Measurements from ENCODE around the gene POU2AF2.
"Not testable (repeated sequence)": the region's sequence is repeated elsewhere in the genome, so short reads cannot be mapped to it uniquely, and the experiment has no call there.

Gene POU2AF2

DNA sequence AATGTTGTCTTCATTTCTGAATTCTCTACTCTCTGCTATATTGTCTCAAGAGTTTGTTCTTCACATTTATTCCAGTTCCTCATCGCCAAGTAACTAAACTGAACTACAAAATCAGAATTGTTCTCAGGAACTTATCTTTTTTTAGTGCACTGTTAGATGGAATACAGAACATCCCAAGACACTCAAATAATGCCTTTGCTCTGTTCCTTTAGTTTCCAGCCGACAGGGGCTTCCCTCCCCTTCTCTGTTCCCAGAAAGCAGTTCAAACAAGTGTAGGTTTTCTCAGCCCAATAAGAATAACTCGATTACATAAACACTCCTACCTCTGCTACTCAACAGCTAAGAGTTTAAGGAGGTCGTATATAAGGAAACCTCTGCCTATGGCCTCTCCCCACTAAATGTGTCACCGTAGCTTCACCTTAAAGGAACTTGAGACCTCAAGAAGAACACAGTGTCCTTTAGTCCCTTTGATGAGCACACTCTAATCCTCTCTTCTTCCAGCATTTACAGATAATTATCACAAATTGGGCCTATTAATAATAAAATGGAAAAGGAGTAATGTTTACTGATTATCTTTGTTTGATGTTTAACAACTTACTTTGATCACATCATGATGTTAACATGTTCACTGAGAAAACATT, 59.8 kb downstream of the POU2AF2 start:
- no peak for DNase-seq

DNA sequence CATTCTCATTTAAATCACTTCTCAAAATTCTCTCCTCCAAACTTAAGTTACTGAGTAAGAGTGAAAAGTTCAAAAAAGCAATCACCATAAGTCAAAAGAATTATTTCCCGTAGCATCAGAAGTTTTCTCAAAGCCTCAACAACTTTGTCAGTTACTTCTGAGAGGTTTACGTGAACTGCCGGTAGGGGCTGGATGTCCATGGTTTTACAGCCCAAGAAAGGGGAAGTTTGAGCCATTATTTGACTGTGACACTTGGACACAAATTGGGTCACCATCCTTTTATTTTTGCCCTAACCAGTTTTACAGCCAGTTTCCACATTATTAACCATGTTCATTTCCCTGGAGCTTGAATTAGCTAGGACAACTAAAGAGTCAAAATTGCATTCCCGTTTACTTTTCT, 60.4 kb downstream of the POU2AF2 start:
- DNase-seq = no peak

DNA sequence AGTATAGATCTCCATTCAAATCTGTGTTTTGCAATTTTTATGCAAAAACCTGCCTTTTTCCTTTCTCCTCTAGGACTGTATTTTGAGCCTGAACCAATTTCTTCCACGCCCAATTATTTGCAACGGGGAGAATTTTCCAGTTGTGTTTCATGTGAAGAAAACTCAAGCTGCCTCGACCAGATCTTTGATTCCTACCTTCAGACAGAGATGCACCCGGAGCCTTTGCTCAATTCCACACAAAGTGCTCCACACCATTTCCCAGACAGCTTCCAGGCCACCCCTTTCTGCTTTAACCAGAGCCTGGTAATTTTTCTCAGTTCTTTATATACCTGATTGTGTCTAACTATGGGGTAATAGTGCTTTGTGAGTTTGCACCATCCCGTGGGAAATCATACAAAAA, 60.8 kb downstream of the POU2AF2 start:
- no peak for DNase-seq

DNA sequence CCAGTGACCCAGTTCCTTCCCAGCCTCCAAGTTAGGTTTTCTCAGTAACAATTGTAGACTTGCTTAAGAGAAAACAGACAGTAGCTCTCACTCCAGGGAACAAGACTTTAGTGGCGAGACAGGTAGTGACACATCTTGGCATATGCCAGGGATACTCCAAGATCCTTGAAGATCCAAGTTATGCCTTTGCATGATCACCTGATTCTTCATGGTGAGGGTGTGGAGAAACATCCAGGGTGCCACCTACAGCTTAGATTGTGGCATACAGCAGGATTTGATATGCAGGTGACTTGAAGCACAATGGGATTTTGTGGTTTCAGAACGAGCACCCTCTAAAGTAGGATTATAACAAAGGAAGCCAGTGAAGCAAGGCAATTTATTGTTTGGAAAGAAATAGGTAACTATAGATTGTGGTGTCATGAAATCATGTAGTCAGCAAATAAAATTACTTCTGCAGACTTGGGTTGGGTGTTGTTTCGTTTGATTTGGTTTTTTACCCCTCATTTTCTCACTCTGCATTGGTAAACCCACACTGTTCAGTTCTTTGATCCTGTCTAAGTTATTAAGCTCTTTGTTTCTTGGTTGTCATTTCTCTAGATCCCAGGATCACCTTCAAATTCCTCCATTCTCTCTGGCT, 62.1 kb downstream of the POU2AF2 start:
- DNase-seq = peak; percentile 16

DNA sequence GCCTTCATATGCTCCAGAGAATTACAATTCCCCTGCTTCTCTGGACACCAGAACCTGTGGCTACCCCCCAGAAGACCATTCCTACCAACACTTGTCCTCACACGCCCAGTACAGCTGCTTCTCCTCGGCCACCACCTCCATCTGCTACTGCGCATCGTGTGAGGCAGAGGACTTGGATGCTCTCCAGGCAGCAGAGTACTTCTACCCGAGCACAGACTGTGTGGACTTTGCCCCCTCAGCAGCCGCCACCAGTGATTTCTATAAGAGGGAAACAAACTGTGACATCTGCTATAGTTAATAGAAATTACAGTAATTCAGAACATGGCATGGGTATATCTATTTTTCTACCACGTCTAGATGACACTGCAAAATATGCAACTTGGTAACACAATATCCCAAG, 62.6 kb downstream of the POU2AF2 start:
- peak; percentile 89 for DNase-seq

DNA sequence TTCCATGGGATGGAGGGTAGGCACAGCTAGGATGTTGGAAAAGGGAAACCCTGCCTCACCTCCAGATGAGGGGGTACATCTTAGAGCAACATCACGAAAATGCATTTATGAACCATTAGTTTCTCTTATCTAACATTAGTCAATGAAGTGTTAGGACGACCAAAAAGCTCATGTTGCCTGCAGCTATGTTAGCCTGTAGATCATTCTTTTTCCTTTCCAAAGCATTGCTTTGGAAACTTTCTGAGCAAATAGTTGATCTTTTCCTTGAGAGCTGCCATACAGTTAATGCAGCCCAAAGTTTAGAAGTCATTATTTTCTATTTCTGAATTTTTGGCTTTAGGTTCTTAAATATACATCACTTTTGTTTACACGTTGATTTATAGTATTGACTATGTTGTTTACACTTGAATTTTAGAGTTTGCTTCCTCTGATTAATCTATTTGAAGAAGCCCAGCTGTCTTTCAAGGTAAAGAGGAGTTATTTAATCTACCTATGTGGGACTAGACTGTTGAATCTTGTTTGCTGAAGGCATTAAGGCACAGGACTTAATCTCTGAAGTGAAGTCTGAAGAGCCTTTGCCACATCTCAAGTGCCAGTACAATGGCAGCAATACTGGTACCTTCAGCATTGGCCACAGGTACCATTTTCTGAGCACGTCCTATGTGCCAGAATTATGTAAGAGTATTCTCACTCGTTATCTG, 63.8 kb downstream of the POU2AF2 start:
- peak; percentile 61 for DNase-seq

DNA sequence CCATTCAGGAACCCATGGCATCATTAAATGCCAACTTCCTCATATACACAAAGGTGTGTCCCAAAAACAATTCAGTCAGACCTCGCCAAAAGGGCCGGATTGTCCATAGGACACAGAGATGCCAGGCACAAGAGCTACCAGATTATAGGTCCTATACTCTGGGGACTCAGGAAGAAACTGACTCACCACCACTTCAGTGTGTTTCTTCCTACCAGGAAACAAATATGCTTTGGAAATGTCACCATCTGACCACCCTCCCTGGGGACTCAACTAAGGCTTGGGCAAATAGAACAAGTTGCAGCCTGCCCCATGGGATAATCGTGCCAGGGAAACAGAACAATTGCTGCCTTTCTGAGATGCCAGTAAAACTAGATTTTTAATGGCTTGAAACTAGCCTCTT, 64.6 kb downstream of the POU2AF2 start:
- peak; percentile 35 for DNase-seq

DNA sequence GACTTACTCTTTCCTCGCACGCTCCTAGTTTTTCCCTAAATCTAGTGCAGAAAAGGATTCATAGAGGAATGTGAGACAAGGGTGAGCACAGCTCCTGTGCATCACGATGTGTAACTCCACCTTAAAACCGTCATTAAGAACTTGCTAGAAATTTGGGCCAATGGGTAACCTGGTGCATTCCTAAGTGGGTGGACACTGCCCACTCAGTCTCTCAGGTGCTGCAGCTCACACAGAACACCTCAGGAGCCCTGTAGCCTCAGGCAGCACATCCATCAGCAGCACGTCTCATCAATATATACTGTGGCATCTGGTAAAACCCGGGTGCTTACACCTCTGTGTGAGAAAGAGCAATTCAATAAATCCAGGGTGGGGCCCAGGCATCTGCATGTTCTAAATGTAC, 65.2 kb downstream of the POU2AF2 start:
- DNase-seq = no peak

DNA sequence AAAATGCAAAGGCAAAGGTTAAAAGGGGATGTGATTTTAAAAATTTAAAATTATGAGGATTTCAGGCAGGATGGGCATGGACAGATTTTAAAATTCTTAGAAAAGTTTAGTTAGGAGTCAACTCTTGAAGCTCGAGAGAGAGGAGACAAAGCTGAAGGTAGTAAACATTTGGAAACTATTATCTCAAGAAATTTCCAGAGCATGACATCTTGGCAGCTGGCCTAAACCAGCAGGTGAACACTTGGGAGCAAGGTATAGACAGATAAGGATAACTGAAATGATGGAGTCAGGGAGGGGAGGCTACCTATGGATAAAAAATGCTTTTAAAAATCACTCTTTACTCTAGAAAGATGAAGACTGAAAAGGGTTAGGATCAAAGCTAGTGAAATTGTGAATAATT, 66.6 kb downstream of the POU2AF2 start:
- no peak for DNase-seq

DNA sequence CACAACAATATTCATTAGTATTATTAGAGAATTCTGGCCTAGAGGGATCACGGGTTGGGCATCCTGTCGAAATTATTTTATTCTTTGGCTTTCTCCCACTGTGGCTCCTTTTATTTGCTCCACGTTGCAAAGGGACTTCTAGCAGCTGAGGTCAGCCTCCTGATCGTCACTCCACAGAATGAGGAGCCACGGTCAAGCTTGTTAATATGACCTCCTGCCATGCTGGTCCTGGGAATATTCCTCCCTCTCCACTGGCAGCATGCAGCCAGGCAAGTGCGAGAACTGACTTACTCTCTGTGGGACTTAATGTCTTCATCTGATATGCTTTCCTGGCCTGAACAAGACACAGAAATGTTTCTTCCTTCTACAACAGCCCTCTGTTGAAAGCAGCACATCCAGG, 73.8 kb downstream of the POU2AF2 start:
- DNase-seq = no peak

DNA sequence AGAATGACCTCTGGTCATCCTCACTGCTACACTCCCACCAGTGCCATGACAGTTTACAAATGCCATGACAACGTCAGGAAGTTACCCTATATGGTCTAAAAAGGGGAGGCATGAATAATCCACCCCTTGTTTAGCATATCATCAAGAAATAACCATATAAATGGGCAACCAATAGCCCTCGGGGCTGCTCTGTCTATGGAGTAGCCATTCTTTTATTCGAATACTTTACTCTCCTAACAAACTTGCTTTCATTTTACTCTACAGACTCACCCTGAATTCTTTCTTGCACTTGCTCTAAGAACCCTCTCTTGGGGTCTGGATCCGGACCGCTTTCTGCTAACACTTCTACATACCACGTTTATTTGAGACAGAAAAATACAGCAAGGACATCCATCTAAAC, 74.7 kb downstream of the POU2AF2 start:
- not testable (repeated sequence) for DNase-seq

DNA sequence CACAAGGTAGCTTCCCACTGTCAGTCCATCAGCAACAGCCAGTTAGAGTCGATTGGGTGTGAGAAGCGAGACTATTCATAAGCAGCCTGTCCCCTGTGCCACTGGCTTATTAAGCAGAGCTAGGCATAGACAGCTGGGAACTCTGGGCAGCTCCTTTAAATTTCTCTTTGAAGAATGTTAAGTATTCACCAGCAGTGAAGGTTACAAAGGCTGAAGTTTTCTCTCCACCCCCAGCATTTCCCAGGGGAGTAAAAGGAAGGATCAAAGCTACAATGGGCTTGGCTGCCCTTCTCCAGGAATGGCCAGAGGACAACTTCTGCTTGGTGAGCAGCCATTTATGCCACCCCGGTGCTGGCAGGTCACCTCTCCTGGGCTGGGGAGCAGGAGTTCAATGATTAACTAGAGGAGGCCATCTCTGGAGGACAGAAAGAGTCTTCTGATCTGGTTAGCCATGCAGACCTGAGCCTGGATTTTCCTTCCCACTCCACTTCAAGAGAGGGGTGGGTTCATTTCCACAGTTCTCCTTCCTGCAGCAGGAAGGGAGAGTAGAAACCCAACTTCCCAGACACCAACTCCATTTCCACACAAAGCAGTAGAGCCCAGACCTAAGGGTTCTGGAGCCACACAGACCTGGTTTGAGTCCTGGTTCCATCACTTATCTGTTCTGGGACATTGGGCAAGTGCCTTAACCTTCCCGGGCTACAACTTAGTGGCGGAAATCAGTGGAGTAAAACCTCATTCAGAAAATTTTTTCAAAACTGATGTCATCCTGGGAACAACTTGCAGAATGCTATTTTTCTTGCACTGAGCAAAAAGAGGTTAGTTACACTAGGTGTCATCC, 75.4 kb downstream of the POU2AF2 start:
- DNase-seq = no peak

DNA sequence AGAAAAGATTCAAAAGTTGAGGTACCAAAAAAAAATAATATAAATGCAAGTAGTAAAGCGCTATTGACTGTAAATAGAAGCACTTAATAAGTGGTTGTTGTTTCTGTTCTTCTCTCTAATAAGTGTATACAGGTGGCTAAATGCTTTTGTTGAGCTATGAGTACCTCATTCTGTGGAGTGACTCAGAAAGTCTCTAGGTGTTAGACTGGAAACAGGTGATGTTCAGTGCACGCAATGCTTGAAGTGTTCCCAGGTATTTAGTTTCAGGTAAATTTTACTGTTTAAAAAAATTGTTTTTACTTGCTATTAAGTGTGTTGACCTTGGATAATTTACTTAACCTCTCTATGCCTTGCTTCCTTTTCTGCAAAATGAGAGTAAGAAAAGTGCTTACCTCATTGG, 77.0 kb downstream of the POU2AF2 start:
- no peak for DNase-seq

DNA sequence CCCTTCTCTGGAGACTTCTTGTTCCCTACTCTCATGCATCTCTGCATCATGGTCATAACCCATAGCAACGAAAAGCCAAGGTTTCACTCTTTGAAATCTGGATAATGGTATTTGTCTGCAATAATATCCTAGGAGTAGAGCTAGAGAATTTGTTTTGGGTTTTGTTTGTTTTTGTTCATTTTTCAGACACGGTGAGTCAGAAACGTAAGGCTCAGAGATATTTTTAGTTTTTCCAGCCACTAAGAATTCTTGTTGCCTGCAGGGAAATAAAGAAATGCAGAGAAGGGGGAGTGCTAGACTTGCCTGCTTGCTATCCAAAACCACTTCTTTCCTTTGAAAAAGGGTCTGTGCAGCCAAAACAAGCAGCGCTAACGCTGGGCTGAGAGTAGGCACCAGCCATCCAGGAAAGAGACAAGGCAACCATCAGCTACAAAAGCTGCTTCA, 78.8 kb downstream of the POU2AF2 start:
- no peak for DNase-seq

DNA sequence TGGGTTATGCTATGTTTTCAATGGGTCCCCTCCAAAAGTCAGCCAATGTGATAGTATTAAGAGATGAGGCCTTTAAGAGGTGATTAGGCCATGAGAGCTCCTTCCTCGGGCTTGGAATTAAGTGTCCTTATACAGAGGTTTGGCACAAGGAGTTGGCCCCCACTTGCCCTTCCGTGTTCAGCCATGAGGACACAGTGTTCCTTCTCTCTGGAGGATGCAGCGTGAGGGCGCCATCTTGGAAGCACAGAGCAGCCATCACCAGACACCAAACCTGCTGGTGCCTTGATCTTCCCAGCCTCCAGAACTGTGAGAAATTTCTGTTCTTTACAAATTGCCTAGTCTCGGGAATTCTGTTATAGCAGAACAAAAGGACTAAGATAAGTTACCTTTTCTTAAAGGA, 79.7 kb downstream of the POU2AF2 start:
- no peak for DNase-seq

DNA sequence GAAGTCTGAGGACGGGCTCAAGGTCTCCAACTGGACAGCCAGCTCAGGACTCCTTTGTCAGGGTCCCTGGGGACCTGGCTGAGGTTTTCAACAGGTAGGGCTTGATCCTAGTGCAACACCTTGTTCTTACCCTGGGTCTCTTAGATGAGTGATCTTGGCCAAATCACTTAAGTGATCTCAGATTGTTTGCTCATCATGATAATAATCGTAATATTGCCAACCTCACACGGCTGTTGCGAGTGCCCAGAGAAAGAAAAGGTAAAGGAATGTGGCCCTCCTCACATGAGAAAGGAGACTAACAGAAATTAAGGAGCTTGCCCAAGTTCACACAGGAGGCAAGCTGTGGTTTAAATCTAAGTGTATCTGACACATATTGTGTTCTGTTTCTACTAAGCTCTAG, 81.3 kb downstream of the POU2AF2 start:
- DNase-seq = no peak

DNA sequence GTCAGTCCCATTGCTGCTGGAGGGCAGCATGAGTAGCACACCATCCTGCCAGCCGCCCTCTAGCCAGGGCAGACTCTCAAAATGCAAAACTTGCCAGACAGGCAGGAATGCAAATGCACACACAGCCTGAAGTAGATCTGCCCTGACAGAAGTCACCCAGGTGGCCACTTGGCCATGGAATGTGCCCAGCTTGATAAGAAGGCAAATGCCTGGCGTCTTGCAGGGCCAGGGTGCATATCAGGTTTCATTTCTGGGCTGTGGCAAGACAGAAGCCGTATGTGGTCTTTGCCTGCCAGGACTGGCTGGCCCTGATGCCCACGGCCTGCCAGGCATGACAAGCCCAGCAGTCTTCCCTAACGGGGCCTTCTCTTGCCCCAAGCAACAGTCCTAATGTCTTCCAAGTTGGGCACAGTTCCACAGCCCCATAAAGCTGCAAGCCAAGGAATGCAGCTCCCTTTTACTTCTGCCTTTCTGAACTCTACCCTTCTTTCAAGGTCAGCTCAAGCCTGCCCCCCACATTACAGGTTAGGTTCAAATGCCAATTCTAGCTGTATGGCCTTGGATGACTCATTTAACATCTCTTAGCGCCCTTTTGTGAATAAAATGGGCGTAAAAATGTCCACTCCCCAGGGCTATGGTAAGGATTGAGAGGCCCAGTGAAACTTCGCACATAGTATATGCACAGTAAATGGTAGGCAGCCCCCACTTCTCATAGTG, 82.5 kb downstream of the POU2AF2 start:
- DNase-seq = no peak

DNA sequence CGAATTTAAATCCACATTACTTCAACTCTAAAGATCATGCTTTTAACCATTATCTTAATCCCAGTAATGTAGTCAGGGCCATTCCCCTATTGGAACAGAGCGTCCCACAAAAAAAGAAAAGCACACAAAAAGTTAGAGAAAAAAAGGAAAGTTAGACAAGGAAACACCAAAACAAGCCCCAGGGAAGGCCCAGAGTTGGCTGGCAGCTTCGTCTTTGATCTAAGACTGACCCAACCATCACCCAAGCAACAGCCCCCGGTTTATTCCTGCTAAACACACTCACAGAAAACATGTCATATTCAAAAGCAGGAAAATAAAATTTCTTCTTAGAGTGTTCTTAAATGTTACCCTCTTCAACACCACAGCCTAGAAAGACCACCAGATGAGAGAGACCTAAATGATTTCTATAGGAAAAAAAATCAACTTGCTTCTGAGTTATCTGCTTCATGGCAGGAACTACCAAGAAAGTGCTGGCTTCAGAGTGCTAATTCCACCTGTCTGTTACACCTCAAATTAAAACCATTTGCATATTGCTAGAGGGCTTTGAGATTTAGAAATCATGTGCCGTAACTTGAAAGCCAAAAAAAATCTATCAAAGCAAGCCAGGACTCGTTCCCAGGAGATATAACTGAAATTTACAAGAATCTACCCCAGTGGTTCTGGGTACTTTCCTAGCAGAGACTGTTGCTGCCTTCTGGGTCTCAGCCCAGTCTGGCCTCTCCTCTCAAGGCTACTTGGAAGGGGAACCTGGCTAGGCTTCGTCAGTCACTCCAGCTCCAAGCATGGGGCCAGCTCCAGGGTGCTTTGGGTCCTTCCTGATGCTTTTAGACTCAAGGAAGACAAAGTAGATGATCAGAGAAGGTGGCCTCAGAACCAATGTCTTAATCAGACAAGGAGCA, 84.0 kb downstream of the POU2AF2 start:
- DNase-seq = no peak

DNA sequence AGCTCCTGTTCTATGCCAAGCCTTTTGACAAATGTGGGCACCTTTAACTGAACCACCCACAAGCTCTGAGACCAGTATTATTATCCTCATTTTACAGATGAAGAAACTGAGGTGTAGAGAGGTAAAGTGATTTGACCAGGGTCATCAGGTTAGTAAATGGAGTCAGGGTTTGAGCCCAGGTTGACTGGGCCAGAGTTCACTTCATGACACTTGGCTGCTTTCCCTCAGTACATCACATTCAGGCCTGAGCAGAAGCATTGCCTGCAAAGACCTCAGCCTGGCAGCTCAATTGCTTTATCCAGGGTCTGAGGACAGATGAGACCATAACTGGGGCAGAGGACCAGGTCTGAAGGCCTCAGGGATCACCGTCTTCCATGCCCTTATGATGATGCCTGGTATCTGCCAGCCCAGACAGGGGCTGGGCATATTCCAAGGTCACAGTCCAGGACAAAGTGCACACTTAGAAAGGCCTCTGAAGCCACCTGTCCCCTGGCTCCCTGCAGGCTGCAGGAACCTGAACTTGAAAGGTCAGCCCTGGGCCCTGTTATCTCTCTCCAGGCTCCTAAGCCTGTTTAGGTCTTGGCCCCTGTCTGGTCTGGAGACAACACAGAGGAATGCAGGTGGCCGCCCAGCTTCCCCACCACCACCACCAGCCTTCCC, 84.8 kb downstream of the POU2AF2 start:
- no peak for DNase-seq

DNA sequence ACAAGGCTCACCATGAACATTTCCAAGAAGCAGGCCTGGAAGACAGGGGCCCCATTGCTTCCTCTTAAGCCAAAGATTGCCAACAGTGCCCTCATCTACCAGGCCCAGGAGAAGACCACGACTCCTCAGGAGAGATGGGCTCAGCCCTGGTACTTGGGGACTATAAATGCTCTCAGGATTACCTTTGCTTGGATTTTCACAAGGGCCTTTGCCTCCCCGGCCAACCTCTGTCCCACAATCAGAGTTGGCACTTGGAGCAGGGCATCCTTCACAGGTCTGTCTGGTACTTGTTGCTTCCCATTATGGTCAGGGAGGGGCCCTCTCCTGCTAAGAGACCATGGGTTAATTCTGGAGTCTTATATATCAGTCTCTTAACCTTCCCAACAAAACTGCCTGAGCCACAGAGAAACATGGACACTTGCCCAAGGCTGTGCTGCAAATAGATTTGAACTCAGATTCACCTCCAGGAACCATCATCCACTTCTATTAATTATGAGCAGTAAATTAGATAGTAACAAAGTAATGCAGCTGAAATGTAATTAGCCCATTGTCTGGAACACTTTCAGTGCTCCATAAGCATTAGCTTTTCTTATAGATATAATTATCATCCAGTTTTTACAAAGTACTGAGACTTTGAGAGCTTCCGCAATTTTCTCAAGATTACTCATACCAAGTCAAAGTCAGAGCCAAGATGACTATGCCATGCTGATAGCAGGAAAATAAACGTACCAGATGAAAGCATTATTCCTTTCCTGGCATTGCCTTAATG, 86.4 kb downstream of the POU2AF2 start:
- no peak for DNase-seq
